HEK293T (cell line): ENCODE data around the gene OR6N2.

ENCODE experiments used
- BHLHE40 ChIP-seq: fragments of 450-650 bp; IDR thresholded peaks from 2 replicates; pipeline ENCODE4 v1.6.1; 2016; ENCODE audit warnings: mild to moderate bottlenecking, moderate library complexity, borderline replicate concordance
- FOXM1 ChIP-seq: fragments of 450-650 bp; IDR thresholded peaks from 2 replicates; pipeline ENCODE4 v1.6.1; 2017; ENCODE audit warnings: mild to moderate bottlenecking, borderline replicate concordance
- LEF1 ChIP-seq: fragments of 450-650 bp; IDR thresholded peaks from 2 replicates; pipeline ENCODE4 v1.6.1; 2017; ENCODE audit warnings: mild to moderate bottlenecking, borderline replicate concordance
- PKNOX1 ChIP-seq: fragments of 450-650 bp; IDR thresholded peaks from 2 replicates; pipeline ENCODE4 v1.6.1; 2016
- SP1 ChIP-seq: fragments of 450-650 bp; IDR thresholded peaks from 2 replicates; pipeline ENCODE4 v1.6.1; 2017
- SUZ12 ChIP-seq: fragments of 450-650 bp; IDR thresholded peaks from 2 replicates; pipeline ENCODE4 v1.6.1; 2016; ENCODE audit warnings: mild to moderate bottlenecking
- TARDBP ChIP-seq: fragments of 450-650 bp; IDR thresholded peaks from 2 replicates; pipeline ENCODE4 v1.6.1; 2016
- ZNF384 ChIP-seq: fragments of 450-650 bp; IDR thresholded peaks from 2 replicates; pipeline ENCODE4 v1.6.1; 2016

GRCh38 chr1:158814970-158815369 is 34.0 kb upstream of the OR6N2 start:
- TF ChIP-seq LEF1 (no peak), BHLHE40 (no peak), FOXM1 (no peak), SP1 (no peak), TARDBP (no peak), SUZ12 (no peak), PKNOX1 (no peak), ZNF384 (no peak)
